Lower leg skin (tissue), 4 donors: ENCODE data around the gene PPP2R3A. TPM values are rescaled to one million over a fixed set of nuclear protein-coding genes. Genes with fewer than 3 reads are reported as not detected.
"Not testable (repeated sequence)": the region's sequence is repeated elsewhere in the genome, so short reads cannot be mapped to it uniquely, and the experiment has no call there.

Experiments
- DNase-seq, 2 donors: peaks; one replicate each; pipeline ENCODE4 v3.0.0-alpha.2; 2019; ENCODE audit warnings: low spot score in 2 of 2
- H3K4me3 ChIP-seq: fragments of 200-600 bp; sonication (generic); 2 replicates; pipeline ENCODE4 v1.5.1; 2017; ENCODE audit warnings: mild to moderate bottlenecking, low read depth; ENCODE audit not compliant: poor library complexity, severe bottlenecking
- POLR2A ChIP-seq, 2 donors: fragments of 450-650 bp; IDR thresholded peaks; one replicate each; pipeline ENCODE4 v1.6.1; 2016 to 2017; ENCODE audit warnings: antibody characterized with exemption in 2 of 2, mild to moderate bottlenecking in 1 of 2, moderate library complexity in 1 of 2
- WGBS, 2 donors: methylation state at CpG; one replicate each; pipeline ENCODE4 v1.1.5; 2018; 5-methylcytosine and 5-hydroxymethylcytosine counted together
- intact Hi-C: fragments of 100-400 bp; cut with DNase I; formaldehyde crosslinking; loops from one replicate; pipeline ENCODE4 v1.15.0; 2023; ENCODE audit warnings: low total_unique reads
- total RNA-seq, 4 donors: library from RNA; depleted of rRNA; stranded (reverse); fragments of >200 nt; gene quantifications; one replicate each; pipeline ENCODE4 v1.1.0, GENCODE V29; 2016
- TF ChIP-seq, protein P1 (sequence below), 3 donors: fragments of 450-650 bp; IDR thresholded peaks; one replicate each; pipeline ENCODE4 v1.5.1; 2016; ENCODE audit warnings: antibody characterized with exemption in 3 of 3, mild to moderate bottlenecking in 3 of 3, moderate library complexity in 2 of 3

Gene PPP2R3A
- total RNA-seq, 4 donors from 2014 or later, result 36.8 to 39.7 (median 38.5) TPM

DNA sequence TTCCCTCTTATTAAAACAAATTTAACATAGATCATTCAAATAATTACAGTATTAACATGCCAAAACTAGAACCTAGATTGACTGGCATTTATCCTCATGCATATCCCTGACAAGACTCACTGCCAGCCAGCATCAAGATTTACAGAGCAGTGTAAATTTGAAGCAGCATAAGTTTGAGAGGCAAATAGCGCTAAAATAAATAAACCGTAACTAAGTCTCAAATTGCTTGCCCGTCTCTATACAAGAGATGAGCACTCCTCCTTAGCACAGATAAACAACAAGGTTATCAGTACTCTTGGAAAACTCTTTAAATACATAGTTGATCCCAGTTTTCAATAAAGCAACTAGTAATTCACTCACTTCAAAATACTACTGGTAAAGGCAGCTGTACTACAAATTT lies 201.0 kb downstream of the PPP2R3A start:
- DNase-seq, result no peak
- no peak overlapping the region for H3K4me3 ChIP-seq
- TF ChIP-seq, protein P1, sequence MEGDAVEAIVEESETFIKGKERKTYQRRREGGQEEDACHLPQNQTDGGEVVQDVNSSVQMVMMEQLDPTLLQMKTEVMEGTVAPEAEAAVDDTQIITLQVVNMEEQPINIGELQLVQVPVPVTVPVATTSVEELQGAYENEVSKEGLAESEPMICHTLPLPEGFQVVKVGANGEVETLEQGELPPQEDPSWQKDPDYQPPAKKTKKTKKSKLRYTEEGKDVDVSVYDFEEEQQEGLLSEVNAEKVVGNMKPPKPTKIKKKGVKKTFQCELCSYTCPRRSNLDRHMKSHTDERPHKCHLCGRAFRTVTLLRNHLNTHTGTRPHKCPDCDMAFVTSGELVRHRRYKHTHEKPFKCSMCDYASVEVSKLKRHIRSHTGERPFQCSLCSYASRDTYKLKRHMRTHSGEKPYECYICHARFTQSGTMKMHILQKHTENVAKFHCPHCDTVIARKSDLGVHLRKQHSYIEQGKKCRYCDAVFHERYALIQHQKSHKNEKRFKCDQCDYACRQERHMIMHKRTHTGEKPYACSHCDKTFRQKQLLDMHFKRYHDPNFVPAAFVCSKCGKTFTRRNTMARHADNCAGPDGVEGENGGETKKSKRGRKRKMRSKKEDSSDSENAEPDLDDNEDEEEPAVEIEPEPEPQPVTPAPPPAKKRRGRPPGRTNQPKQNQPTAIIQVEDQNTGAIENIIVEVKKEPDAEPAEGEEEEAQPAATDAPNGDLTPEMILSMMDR (IDR thresholded peaks at IDR 0.05), result no peak
- TF ChIP-seq POLR2A (IDR thresholded peaks at IDR 0.05), result no peak
- intact Hi-C loops, result no loop called here
- WGBS, 2 donors, result 53 to 54% methylated on average over 3 of the region's 3 CpGs

DNA sequence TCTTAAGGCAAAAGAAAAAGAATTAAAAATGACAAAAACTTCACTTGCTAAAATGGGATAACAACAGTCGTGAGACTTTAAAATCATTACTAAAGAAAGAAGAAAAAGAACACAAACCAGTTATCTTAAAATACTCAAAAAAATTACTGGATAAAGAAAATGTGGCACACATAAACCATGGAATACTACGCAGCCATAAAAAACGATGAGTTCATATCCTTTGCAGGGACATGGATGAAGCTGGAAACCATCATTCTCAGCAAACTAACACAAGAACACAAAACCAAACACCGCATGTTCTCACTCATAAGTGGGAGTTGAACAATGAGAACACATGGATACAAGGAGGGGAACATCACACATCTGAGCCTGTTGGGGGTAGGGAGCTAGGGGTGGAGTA lies 202.7 kb downstream of the PPP2R3A start:
- H3K4me3 ChIP-seq, DNase-seq, intact Hi-C loops: not testable (repeated sequence)
- WGBS, 2 donors, result 93 to 94% methylated on average over 4 of the region's 4 CpGs

DNA sequence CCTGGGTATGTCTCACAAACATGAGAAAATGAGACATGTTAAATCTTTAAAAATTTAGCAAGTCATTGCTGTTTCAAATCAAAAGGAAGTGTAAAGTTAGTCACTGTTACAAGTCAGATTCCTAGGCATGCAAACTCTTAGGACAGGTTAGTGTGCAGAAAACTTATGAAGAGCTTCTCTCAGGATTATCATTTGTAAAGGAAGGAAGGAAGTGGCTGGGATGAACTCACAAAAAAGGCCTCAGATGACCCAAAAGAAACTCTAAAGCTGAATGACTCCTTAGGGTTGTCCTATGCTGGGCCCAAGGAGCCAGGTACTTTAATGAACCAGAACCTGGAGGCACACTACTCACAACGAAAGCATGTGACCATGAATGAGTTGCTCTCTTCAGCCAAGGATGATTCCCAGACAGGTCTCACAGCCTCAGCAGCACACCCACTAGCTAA lies 205.6 kb downstream of the PPP2R3A start:
- TF ChIP-seq POLR2A (IDR thresholded peaks at IDR 0.05), result no peak
- TF ChIP-seq, protein P1 (IDR thresholded peaks at IDR 0.05), result no peak
- WGBS, 2 donors, result 37 to 43% methylated on average over 1 of the region's 1 CpG
- intact Hi-C loops, result no loop called here
- DNase-seq, result no peak
- no peak overlapping the region for H3K4me3 ChIP-seq

DNA sequence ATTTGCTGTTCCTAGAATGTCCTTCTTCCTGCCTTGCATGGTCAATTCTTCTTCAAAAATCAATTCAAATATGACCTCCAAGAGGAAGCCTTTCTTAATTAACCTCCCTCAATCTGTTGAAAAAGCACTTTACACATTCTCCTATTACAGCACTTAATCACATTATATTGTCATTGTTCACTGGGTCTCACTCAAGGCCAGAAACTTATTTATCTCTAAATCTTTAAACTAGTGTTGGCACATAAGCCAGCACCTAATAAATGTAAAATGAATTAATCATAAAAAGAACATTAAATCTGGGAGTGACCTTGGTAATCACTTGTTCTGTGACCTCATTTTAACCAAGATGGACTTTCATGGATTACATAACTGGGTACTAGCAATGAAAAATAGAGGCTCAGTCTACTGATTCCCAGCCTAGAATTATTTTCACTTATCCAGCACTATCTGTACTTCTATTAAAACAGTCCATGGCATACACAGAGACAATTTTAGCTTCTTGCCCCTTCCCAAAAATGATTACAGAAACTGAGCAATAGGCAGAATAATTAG lies 208.5 kb downstream of the PPP2R3A start:
- DNase-seq, result no peak
- intact Hi-C loops, result no loop called here
- no peak for TF ChIP-seq POLR2A (IDR thresholded peaks at IDR 0.05)
- TF ChIP-seq, protein P1 (IDR thresholded peaks at IDR 0.05), result no peak
- H3K4me3 ChIP-seq, result no peak overlapping the region

DNA sequence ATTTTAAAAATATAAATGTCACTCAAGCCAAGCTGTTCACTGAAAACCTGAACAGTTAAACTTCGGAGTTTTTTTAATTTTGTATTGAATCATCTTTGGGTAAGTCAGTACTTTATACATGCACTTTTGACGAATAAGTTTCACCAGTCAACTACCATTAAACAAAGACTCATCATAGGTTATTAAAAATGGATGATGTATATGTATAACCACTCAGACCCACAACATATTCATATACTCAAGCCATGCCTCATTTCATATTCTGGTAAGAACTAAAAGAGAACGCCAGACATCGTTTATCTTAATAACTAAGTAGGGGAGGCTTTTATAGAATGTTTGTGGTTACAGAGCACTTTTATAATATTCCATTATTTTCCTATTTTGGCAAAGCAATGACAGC lies 212.3 kb downstream of the PPP2R3A start:
- no peak for DNase-seq

DNA sequence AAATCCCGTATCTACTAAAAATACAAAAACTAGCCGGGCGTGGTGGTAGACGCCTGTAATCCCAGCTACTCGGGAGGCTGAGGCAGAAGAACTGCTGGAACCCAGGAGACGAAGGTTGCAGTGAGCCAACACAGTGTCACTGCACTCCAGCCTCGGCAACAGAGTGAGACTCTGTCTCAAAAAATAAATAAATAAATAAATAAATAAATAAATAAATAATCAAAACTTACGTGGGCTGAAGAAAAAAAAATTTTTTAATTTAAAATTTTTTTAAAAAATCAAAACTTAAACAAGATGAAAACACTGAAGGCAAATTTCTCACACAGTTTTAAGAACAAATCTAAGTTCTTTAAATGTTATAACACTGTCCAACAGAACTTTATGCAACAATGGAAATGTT lies 216.2 kb downstream of the PPP2R3A start:
- WGBS, 2 donors, result 89 to 94% methylated on average over 8 of the region's 8 CpGs
- DNase-seq, result no peak
- TF ChIP-seq POLR2A (IDR thresholded peaks at IDR 0.05), result no peak
- TF ChIP-seq, protein P1 (IDR thresholded peaks at IDR 0.05), result no peak
- intact Hi-C loops, result no loop called here
- H3K4me3 ChIP-seq, result no peak overlapping the region

More for the DNA sequence above, 212.3 kb downstream of the PPP2R3A start:
- 55 to 63% methylated on average over 4 of the region's 4 CpGs for WGBS, 2 donors
- TF ChIP-seq POLR2A (IDR thresholded peaks at IDR 0.05), result no peak
- TF ChIP-seq, protein P1 (IDR thresholded peaks at IDR 0.05), result no peak
- no peak overlapping the region for H3K4me3 ChIP-seq
- intact Hi-C loops, result no loop called here
